Activated T-helper 17 cell treated with anti-CD3 and anti-CD28 coated beads, Interleukin-2, amount 50 U/mL, for 72 hours (primary cell): Measurements from ENCODE around the gene FBRS. TPM values are rescaled to one million over a fixed set of nuclear protein-coding genes. Genes with fewer than 3 reads are reported as not detected.
"Not testable (repeated sequence)": the region's sequence is repeated elsewhere in the genome, so short reads cannot be mapped to it uniquely, and the experiment has no call there.

Experiments used
- ATAC-seq: fragments of 150-1000 bp; cut with Tn5 transposase; replicated peaks from 2 replicates; pipeline ENCODE4 v1.10.0; 2021; ENCODE audit warnings: mild to moderate bottlenecking, moderate library complexity
- H3K27ac Mint-ChIP-seq: one replicate; pipeline ENCODE4 v1.8.0; 2022; ENCODE audit warnings: mixed read lengths
- H3K27me3 Mint-ChIP-seq: one replicate; pipeline ENCODE4 v1.8.0; 2022; ENCODE audit warnings: mixed read lengths
- H3K36me3 Mint-ChIP-seq: one replicate; pipeline ENCODE4 v1.8.0; 2022; ENCODE audit warnings: low read depth, mild to moderate bottlenecking, mixed read lengths
- H3K4me1 Mint-ChIP-seq: one replicate; pipeline ENCODE4 v1.8.0; 2022; ENCODE audit warnings: mixed read lengths
- H3K4me3 Mint-ChIP-seq: one replicate; pipeline ENCODE4 v1.8.0; 2022; ENCODE audit warnings: mild to moderate bottlenecking, mixed read lengths
- H3K9me3 Mint-ChIP-seq: one replicate; pipeline ENCODE4 v1.8.0; 2022; ENCODE audit warnings: mixed read lengths
- total RNA-seq, 2 donors: library from RNA; stranded (reverse); gene quantifications; one replicate each; pipeline ENCODE4 v1.2.3, GENCODE V29; 2022

Gene FBRS
- total RNA-seq, 2 donors from 2014 or later, result 92.6 to 140 TPM

DNA sequence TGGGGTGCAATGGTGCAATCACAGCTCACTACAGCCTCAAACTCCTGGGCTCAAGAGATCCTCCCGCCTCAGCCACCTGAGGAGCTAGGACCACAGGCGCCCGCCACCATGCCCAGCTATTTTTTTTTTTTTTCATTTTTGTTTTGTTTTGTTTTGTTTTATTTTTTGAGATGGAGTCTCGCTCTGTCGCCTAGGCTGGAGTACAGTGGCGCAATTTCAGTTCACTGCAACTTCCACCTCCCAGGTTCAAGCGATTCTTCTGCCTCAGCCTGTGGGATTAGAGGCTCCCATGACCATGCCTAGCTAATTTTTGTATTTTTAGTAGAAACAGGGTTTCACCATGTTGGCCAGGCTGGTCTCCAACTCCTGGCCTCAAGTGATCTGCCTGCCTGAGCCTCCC, 25.8 kb upstream of the FBRS start:
- H3K27me3 Mint-ChIP-seq, H3K9me3 Mint-ChIP-seq, H3K36me3 Mint-ChIP-seq, ATAC-seq, H3K27ac Mint-ChIP-seq, H3K4me1 Mint-ChIP-seq, H3K4me3 Mint-ChIP-seq: not testable (repeated sequence)

DNA sequence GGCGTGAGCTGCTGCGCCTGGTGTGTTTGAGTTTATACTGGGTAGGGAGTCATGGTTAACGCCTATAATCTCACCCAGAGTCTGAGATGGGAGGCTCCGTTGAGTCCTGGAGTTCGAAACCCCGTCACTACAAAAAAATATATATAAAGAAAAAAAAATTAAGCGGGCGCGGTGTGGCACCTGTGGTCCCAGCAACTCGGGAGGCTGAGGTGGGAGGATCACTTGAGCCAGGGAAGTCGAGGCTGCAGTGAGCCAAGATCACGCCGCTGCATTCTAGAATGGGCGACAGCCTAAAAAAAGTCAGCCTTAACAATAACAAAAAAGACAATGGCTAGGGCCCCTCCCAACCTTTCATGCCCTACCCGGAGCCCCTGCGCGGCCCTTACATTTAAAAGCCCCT, 24.7 kb upstream of the FBRS start:
- Mint-ChIP-seq H3K36me3 (peaks cover 8% of the 10 kb centered on the region), H3K4me3 (peak overlapping the region; percentile 85), H3K4me1 (peaks cover 5% of the 10 kb centered on the region), H3K9me3 (no peaks in the 10 kb centered on the region), H3K27ac (peak overlapping the region; percentile 95), H3K27me3 (no peaks in the 10 kb centered on the region)
- no peak for ATAC-seq

DNA sequence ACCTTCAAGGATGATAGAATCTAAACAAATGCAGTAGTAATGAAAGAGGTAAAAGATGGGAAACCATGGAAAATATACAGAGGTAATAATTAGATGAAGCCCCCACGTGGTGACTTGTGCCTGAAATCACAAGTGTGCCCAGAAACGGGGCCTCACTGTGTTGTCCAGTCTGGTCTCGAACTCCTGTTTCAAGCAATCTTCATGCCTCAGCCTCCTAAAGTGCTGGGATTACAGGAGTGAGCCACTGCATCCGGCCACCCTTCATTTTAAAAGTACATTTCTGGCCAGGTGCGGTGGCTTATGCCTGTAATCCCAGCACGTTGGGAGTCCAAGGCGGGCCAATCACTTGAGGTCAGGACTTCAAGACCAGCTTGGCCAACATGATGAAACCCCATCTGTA, 21.6 kb upstream of the FBRS start:
- Mint-ChIP-seq H3K36me3 (peaks cover 8% of the 10 kb centered on the region), H3K27ac (no peak overlapping the region), H3K27me3 (no peaks in the 10 kb centered on the region), H3K9me3 (no peaks in the 10 kb centered on the region), H3K4me3 (no peak overlapping the region), H3K4me1 (no peaks in the 10 kb centered on the region)
- ATAC-seq, result no peak

DNA sequence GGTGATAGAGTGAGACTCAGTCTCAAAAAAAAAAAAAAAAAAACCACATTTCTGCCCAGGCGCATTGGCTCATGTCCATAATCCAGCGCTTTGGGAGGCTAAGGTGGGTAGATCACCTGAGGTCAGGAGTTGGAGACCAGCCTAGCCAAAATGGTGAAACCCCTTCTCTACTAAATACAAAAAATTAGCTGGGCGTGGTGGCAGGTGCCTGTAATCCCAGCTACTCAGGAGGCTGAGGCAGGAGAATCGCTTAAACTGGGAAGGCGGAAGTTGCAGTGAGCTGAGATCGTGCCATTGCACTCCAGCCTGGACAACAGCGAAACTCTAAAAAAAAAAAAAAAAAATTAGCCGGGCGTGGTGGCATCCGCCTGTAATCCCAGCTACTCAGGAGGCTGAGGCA, 21.1 kb upstream of the FBRS start:
- ATAC-seq, H3K4me3 Mint-ChIP-seq, H3K9me3 Mint-ChIP-seq, H3K36me3 Mint-ChIP-seq, H3K27ac Mint-ChIP-seq, H3K27me3 Mint-ChIP-seq, H3K4me1 Mint-ChIP-seq: not testable (repeated sequence)

DNA sequence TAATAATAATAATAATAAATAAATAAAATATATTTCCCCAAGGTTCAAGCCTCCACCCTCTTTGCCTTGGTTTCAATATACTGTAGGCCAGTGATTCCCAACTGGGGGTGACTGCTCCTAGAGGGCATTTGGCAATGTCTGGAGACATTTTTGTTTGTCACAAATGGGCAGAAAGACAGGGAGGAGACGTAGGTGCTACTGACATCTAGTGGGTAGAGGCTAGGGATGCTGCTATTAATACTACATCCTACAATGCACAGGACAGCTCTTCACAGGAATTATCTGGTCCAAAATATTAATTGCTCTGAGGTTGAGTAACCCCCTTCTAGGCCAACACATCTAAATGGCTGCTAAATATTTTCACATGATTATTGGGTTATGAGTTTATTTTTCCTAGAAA, 20.3 kb upstream of the FBRS start:
- no peak for ATAC-seq

DNA sequence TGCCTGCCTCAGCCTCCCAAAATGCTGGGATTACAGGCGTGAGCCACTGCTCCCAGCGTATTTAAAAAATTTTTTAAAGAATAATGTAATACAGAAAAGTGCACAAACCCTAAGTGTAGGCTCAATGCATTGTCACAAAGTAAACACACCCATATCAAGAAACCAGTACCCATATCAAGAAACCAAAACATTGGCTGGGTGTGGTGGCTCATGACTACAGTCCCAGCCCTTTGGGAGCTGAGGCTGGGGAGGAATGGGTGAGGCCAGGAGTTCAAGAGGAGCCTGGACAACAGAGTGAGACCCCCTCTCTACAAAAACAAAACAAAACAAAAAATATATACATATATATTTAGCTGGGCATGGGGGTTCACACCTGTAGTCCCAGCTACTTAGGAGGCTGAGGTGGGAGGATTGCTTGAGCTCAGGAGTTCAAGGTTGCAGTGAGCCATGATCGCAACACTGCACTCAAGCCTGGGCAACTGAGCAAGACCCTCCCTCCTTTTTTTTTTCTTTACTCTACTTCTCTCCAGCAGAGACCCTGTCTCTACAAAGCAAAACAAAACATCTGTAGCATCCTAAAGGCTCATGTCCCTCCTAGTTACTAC, 16.8 kb upstream of the FBRS start:
- Mint-ChIP-seq H3K9me3 (no peaks in the 10 kb centered on the region), H3K36me3 (no peaks in the 10 kb centered on the region), H3K4me3 (no peak overlapping the region), H3K27ac (no peak overlapping the region), H3K4me1 (no peaks in the 10 kb centered on the region), H3K27me3 (no peaks in the 10 kb centered on the region)
- ATAC-seq, result no peak

More for the DNA sequence above, 20.3 kb upstream of the FBRS start:
- Mint-ChIP-seq H3K4me1 (no peaks in the 10 kb centered on the region), H3K9me3 (no peaks in the 10 kb centered on the region), H3K4me3 (no peak overlapping the region), H3K36me3 (peaks cover 8% of the 10 kb centered on the region), H3K27me3 (no peaks in the 10 kb centered on the region), H3K27ac (no peak overlapping the region)

DNA sequence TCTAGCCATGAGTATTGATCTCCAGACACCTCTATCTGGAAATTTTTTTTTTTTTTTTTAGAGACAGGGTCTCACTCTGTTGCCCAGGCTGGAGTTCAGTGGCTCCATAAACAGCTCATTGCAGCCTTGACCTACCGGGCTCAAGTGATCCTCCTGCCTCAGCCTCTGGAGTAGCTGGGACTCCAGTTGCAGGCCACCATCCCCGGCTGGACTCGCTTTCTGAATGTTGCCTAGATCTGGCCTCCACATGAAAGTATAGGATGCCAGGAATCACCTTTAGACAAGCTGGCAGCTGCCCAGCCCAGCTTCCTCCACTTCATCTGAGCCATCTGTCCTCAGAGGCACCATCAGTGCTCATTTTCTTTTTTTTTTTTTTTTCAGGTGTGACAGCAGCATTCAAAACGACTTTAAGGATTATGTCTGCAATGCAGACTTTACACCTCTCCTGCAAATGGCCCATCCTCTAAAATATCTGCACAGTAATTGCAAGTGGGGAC, 13.8 kb upstream of the FBRS start:
- Mint-ChIP-seq H3K36me3 (no peaks in the 10 kb centered on the region), H3K9me3 (no peaks in the 10 kb centered on the region), H3K27ac (no peak overlapping the region), H3K27me3 (no peaks in the 10 kb centered on the region), H3K4me3 (no peak overlapping the region), H3K4me1 (no peaks in the 10 kb centered on the region)
- no peak for ATAC-seq

DNA sequence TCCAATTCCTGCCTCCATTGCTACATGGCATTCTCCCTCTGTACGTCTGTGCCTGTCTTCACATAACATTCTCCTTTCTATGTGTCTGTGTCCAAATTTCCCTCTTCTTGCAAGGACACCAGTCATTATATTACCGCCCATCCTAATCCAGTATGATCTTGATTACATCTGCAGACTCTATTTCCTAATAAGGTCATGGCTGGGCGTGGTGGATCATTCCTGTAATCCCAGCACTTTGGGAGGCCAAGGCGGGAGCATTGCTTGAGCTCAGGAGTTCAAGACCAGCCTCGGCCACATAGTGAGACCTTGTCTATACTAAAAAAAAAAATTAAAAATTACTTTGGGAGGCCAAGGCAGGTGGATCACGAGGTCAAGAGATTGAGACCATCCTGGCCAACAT, 12.5 kb upstream of the FBRS start:
- Mint-ChIP-seq H3K27ac (no peak overlapping the region), H3K36me3 (peaks cover 5% of the 10 kb centered on the region)

DNA sequence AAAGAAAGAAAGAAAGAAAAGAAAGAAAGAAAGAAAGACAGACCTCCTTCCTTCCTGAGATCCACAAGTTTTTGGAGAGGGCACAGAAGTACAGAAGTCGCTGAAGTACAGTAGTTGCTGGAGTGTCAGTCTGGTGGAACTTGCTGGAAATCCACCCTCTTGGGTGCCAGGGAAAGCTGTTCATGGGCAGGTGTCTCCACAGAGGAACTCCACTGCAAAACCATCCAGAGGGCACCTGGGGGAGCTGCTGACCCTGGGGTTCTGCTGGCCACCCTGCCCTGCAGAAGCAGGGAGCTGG, 11.0 kb upstream of the FBRS start:
- H3K36me3 Mint-ChIP-seq, result peaks cover 18% of the 10 kb centered on the region
- no peaks in the 10 kb centered on the region for H3K9me3 Mint-ChIP-seq
- no peak overlapping the region for H3K27ac Mint-ChIP-seq
- no peaks in the 10 kb centered on the region for H3K27me3 Mint-ChIP-seq
- no peak overlapping the region for H3K4me3 Mint-ChIP-seq
- peaks cover 3% of the 10 kb centered on the region for H3K4me1 Mint-ChIP-seq
- no peak for ATAC-seq

More for the DNA sequence above, 12.5 kb upstream of the FBRS start:
- no peaks in the 10 kb centered on the region for H3K27me3 Mint-ChIP-seq
- no peak overlapping the region for H3K4me3 Mint-ChIP-seq
- no peak for ATAC-seq
- H3K9me3 Mint-ChIP-seq, result no peaks in the 10 kb centered on the region
- H3K4me1 Mint-ChIP-seq, result no peaks in the 10 kb centered on the region

DNA sequence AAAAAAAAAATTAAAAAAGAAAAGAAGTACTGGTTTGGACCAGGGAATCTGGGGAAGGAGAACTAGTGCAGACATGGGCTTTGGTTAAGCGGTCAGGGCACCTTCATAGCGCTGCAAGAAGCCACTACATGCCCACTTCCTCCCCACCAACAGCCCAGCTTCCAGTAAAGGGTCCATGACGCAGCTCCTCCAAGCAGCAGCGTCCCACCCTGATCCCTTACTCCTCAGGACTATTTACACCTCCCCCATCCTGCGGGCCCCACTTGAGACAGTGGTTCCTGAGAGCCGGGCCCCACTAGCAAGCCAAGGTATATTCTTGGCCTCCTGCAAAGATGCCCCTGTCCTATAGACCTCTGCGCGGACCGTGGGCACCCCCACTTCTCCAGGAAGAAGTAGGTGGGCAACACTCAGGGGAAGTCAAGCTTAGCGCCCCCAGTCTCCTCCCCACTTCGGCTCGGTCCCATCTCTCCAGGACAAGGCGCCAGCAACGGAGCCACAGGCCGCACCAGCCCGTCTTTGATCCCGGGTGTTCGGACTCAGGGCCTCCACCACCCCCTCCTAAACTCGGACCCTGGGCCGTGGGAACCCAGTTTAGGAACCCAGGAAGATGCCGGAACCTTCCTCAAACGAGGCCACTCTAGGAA, 8.4 kb upstream of the FBRS start:
- H3K27ac Mint-ChIP-seq, result peak overlapping the region; percentile 96
- peak overlapping the region; percentile 98 for H3K4me3 Mint-ChIP-seq
- no peaks in the 10 kb centered on the region for H3K9me3 Mint-ChIP-seq
- H3K27me3 Mint-ChIP-seq, result no peaks in the 10 kb centered on the region
- peaks cover 6% of the 10 kb centered on the region for H3K4me1 Mint-ChIP-seq
- peaks cover 40% of the 10 kb centered on the region for H3K36me3 Mint-ChIP-seq
- no peak for ATAC-seq

DNA sequence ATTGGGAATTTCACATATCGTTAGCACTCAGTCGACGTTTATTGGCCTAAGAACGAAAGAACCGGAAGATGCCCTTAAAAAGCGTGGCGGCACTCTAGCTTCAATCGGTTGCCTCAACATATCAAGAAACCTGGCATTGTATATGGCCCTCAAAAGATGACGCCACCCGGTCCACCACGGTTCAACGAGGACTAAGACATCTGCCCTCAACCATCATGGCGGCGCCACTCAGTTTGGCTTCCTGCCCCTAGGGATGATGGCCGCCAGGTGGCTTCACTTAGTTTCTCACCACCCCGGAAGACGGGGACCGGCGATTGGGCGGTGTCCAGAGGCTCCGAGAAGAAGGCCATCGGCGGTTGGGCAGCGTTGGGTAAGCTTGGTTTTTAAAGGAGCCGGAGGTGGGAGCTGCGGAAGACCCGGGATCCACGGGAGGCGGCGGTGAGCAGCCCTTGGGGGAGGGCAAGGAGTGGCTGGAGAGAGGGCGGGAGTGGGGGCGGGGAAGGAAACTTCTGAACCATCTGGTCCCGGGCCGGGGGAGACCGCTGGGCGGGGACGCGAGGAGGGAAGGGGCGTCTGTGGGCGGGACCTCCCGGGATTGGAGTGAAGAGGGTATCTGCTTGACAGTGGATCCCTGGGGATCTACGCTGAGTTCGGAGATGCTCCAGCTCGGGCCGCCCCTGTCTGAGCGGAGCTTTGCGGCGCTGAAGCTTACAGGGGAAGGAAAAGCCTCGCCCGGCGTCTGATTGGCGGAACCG, 7.7 kb upstream of the FBRS start, which contains the start of gene PRR14:
Gene PRR14, plus strand, starts transcription at position 592 of the 755 bp plus-strand sequence. CDS start 686 bp downstream, outside the sequence.
- Mint-ChIP-seq H3K9me3 (no peaks in the 10 kb centered on the region), H3K4me3 (peak within 1 kb of the TSS; percentile 98), H3K4me1 (peaks cover 6% of the 10 kb centered on the region), H3K36me3 (peaks cover 47% of the 10 kb centered on the region), H3K27me3 (no peaks in the 10 kb centered on the region), H3K27ac (peak within 1 kb of the TSS; percentile 96)
- peak; percentile 83 for ATAC-seq

DNA sequence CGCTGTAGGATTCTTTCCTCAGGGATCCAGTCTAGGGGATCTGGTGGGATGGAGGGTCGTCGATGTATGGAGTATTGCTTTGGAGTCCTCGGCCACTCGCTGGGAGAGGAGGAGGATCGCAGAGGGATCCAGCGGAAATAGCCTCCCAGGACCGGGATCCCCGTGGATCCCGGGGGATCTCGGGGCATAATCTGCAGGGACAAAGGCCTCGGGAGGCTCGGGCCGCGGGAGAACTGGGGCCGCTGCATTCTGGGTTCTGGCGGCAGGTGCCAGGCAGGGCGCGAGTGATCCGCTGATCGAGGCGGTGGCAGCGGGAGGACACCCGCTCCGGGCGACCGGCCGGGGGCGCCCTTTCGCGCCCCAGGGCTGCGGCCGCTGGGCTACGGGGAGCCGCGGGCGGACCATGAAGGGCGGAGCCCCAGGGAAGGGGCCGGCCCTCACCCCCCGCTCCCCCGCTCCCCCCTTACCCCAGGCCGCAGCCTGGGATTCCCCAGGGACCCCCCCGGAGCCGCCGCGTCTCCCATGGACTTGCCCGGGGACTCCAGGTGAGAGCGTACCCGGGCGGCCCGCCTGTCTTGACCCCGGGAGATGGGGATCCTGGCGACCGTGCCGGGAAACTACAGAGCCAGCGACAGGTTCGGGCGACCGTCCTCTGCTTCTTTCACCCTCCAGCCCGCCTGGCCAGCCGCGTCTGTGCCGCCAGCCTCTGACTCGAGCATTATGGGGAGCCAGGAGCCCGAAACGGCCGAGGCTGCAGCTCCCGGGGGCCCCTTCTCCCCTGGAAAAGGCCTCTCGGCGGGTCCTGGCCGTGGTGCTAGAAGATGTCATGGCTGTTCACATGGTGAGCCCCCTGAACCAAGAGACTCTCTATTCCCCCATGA, 6.9 kb upstream of the FBRS start:
- H3K9me3 Mint-ChIP-seq, result no peaks in the 10 kb centered on the region
- peak overlapping the region; percentile 96 for H3K27ac Mint-ChIP-seq
- peak; percentile 70 for ATAC-seq
- peaks cover 6% of the 10 kb centered on the region for H3K4me1 Mint-ChIP-seq
- H3K27me3 Mint-ChIP-seq, result no peaks in the 10 kb centered on the region
- H3K36me3 Mint-ChIP-seq, result peaks cover 55% of the 10 kb centered on the region
- peak overlapping the region; percentile 98 for H3K4me3 Mint-ChIP-seq

DNA sequence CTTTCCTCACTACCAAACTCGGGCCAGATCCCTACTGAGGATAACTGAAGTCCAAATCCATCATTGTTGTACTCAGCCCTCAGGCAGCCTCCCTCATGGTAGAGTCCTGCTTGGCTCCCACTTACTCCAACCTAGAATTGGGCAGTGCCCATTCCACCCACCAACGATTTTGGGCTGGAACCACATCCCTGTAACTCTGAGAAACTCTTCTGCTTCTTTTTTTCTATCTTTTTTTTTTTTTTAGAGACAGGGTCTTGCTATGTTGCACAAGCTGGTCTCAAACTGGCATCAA, 6.3 kb upstream of the FBRS start:
- Mint-ChIP-seq H3K9me3 (no peaks in the 10 kb centered on the region), H3K4me1 (peaks cover 6% of the 10 kb centered on the region), H3K27ac (peak overlapping the region; percentile 96), H3K27me3 (no peaks in the 10 kb centered on the region), H3K4me3 (peak overlapping the region; percentile 98), H3K36me3 (peaks cover 61% of the 10 kb centered on the region)
- ATAC-seq, result no peak

DNA sequence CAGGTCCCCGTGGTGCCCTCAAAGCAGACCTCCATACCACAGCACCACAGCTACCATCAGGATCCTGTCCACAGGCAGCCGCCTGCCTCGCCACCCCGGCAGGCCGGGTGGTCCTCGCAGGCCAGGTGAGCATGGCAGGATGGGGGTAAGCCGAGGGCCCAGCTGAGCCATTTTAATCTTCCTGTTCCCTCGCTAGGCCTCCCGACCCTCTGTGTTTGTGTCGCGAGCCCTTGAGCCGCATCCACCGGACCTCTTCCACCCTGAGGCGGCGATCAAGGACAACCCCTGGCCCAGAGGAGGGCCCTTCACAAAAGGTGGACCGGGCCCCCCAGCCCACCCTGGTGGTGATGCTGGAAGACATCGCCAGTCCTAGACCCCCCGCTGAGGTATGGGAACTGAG, 5.5 kb upstream of the FBRS start:
- H3K36me3 Mint-ChIP-seq, result peaks cover 68% of the 10 kb centered on the region
- H3K4me3 Mint-ChIP-seq, result peak overlapping the region; percentile 98
- no peaks in the 10 kb centered on the region for H3K27me3 Mint-ChIP-seq
- H3K9me3 Mint-ChIP-seq, result no peaks in the 10 kb centered on the region
- peak overlapping the region; percentile 96 for H3K27ac Mint-ChIP-seq
- peaks cover 6% of the 10 kb centered on the region for H3K4me1 Mint-ChIP-seq
- no peak for ATAC-seq
